ENCODE measurements around the gene ADAMTSL3. TPM values are rescaled to one million over a fixed set of nuclear protein-coding genes. Genes with fewer than 3 reads are reported as not detected.

ADAMTSL3 gene
- total and polyA plus RNA-seq, 2 donors (not counting 1 experiment from before 2014, with no cell fraction given), result 0.01 TPM; not detected in 1

- ChIA-PET CTCF (no interaction called here), POLR2A (no interaction called here)
- no peak overlapping the region for H3K27ac ChIP-seq (ENCODE audit: low read length in 2 of 2)
- no peaks in the 10 kb centered on the region for H3K27me3 ChIP-seq (replicated peaks in 1 of 4; ENCODE audit: control extremely low read depth in 1 of 4, control insufficient read depth in 3 of 4, insufficient read depth in 4 of 4, low read length in 3 of 4)
- Mint-ChIP-seq H3K27ac (no peak overlapping the region), H3K9me3 (ENCODE audit: insufficient read depth) (no peaks in the 10 kb centered on the region), H3K27me3 (peaks cover 4% of the 10 kb centered on the region), H3K4me3 (no peak overlapping the region), H3K4me1 (no peaks in the 10 kb centered on the region)
- H3K9ac ChIP-seq (ENCODE audit: low read length), result no peak overlapping the region
- no peak for DNase-seq
- TF ChIP-seq CTCF (IDR thresholded peaks at IDR 0.05) (no peak), EZH2 (IDR thresholded peaks at IDR 0.05; ENCODE audit: borderline replicate concordance, insufficient read depth, low read depth, low read length, poor library complexity, severe bottlenecking) (no peak)
- 92% methylated on average over 2 of the region's 3 CpGs for WGBS (ENCODE audit: insufficient coverage)
- ATAC-seq (ENCODE audit: low read depth), result no peak
- no peaks in the 10 kb centered on the region for H3K9me3 ChIP-seq (ENCODE audit: control extremely low read depth in 1 of 3, control insufficient read depth in 2 of 3, insufficient read depth in 1 of 3, low read length in 2 of 3)
- H3K79me2 ChIP-seq (ENCODE audit: control insufficient read depth, insufficient read depth, low read length), result no peaks in the 10 kb centered on the region
- intact Hi-C loops (cut with micrococcal nuclease), result no loop called here
- no peak overlapping the region for H2AFZ ChIP-seq (ENCODE audit: insufficient read depth, low read depth, low read length, poor library complexity, severe bottlenecking)
- no peak overlapping the region for H3K4me2 ChIP-seq (replicated peaks; ENCODE audit: low read depth, low read length, poor library complexity, severe bottlenecking)
- no peaks in the 10 kb centered on the region for H4K20me1 ChIP-seq (ENCODE audit: control insufficient read depth, insufficient read depth, low read length, poor library complexity, severe bottlenecking)
- H3K4me3 ChIP-seq (ENCODE audit: control extremely low read depth in 1 of 5, extremely low read depth in 1 of 5, insufficient read depth in 1 of 5, low read depth in 2 of 5, low read length in 4 of 5), result no peak overlapping the region
- no peaks in the 10 kb centered on the region for H3K36me3 ChIP-seq (replicated peaks in 1 of 2; ENCODE audit: control extremely low read depth in 1 of 2, control insufficient read depth in 1 of 2, extremely low read depth in 1 of 2, insufficient read depth in 2 of 2, low read length in 1 of 2)
- H3K4me1 ChIP-seq (ENCODE audit: control insufficient read depth in 2 of 2, insufficient read depth in 2 of 2, low read length in 2 of 2), result no peaks in the 10 kb centered on the region
These were observed 41.3 kb downstream of the ADAMTSL3 start for GRCh38 chr15:83695246-83695645.

- ChIA-PET POLR2A (no interaction called here), CTCF (no interaction called here)
- peaks cover 4% of the 10 kb centered on the region for H3K27me3 Mint-ChIP-seq
- ATAC-seq (ENCODE audit: low read depth), result no peak
- H3K4me3 ChIP-seq (ENCODE audit: control extremely low read depth in 1 of 5, extremely low read depth in 1 of 5, insufficient read depth in 1 of 5, low read depth in 2 of 5, low read length in 4 of 5), result no peak overlapping the region
- no peak overlapping the region for H3K9ac ChIP-seq (ENCODE audit: low read length)
- H3K27ac Mint-ChIP-seq, result no peak overlapping the region
- H3K4me1 Mint-ChIP-seq, result no peaks in the 10 kb centered on the region
- H3K9me3 ChIP-seq (ENCODE audit: control extremely low read depth in 1 of 3, control insufficient read depth in 2 of 3, insufficient read depth in 1 of 3, low read length in 2 of 3), result no peaks in the 10 kb centered on the region
- intact Hi-C loops (cut with micrococcal nuclease), result no loop called here
- H3K9me3 Mint-ChIP-seq (ENCODE audit: insufficient read depth), result no peaks in the 10 kb centered on the region
- H2AFZ ChIP-seq (ENCODE audit: insufficient read depth, low read depth, low read length, poor library complexity, severe bottlenecking), result no peak overlapping the region
- no peak for DNase-seq
- WGBS (ENCODE audit: insufficient coverage), result 90% methylated on average over 3 of the region's 7 CpGs
- H3K4me3 Mint-ChIP-seq, result no peak overlapping the region
- no peaks in the 10 kb centered on the region for H3K27me3 ChIP-seq (replicated peaks in 1 of 4; ENCODE audit: control extremely low read depth in 1 of 4, control insufficient read depth in 3 of 4, insufficient read depth in 4 of 4, low read length in 3 of 4)
- H3K36me3 ChIP-seq (replicated peaks in 1 of 2; ENCODE audit: control extremely low read depth in 1 of 2, control insufficient read depth in 1 of 2, extremely low read depth in 1 of 2, insufficient read depth in 2 of 2, low read length in 1 of 2), result no peaks in the 10 kb centered on the region
- no peak overlapping the region for H3K4me2 ChIP-seq (replicated peaks; ENCODE audit: low read depth, low read length, poor library complexity, severe bottlenecking)
- no peaks in the 10 kb centered on the region for H4K20me1 ChIP-seq (ENCODE audit: control insufficient read depth, insufficient read depth, low read length, poor library complexity, severe bottlenecking)
- H3K79me2 ChIP-seq (ENCODE audit: control insufficient read depth, insufficient read depth, low read length), result no peaks in the 10 kb centered on the region
- TF ChIP-seq EZH2 (IDR thresholded peaks at IDR 0.05; ENCODE audit: borderline replicate concordance, insufficient read depth, low read depth, low read length, poor library complexity, severe bottlenecking) (no peak), CTCF (IDR thresholded peaks at IDR 0.05) (no peak)
- H3K27ac ChIP-seq (ENCODE audit: low read length in 2 of 2), result no peak overlapping the region
- no peaks in the 10 kb centered on the region for H3K4me1 ChIP-seq (ENCODE audit: control insufficient read depth in 2 of 2, insufficient read depth in 2 of 2, low read length in 2 of 2)
These were observed 42.0 kb downstream of the ADAMTSL3 start for GRCh38 chr15:83695901-83696425.
